Measurements from ENCODE around the gene ABCF1.

Gene ABCF1

GRCh38 chr6:30600451-30600961, 29.3 kb downstream of the ABCF1 start:
- Histone ChIP-seq H3K27ac (peak overlapping the region in 8 of 11 experiments; percentile 68 to 81 (median 79); a peak in 15 of 22 replicates), H3K27me3 (no peaks in the 10 kb centered on the region), H3K4me1 (peaks cover 5 to 61% (median 52%) of the 10 kb centered on the region in 10 experiments; a peak in 18 of 20 replicates), H3K9ac (peak overlapping the region in 7 of 11 experiments; percentile 20 to 68 (median 67); a peak in 11 of 22 replicates), H3K4me2 (peak overlapping the region in 8 of 11 experiments; percentile 51 to 92 (median 86); a peak in 14 of 22 replicates), H3K4me3 (no peak overlapping the region), H3K36me3 (peaks cover 52 to 94% (median 79%) of the 10 kb centered on the region in 11 experiments), H4K20me1 (peaks cover 13 to 98% (median 75%) of the 10 kb centered on the region in 11 experiments; a peak in 20 of 22 replicates), H3K9me3 (replicated peaks in 1 of 11) (no peaks in the 10 kb centered on the region)
- TF ChIP-seq Cebpa-rat (IDR thresholded peaks at IDR 0.05): no peak

GRCh38 chr6:30601436-30601814, 30.2 kb downstream of the ABCF1 start:
- Histone ChIP-seq H3K9ac (peak overlapping the region in 8 of 11 experiments; percentile 20 to 68 (median 65); a peak in 16 of 22 replicates), H3K36me3 (peaks cover 61 to 95% (median 84%) of the 10 kb centered on the region in 11 experiments), H3K4me2 (peak overlapping the region in 9 of 11 experiments; percentile 29 to 92 (median 85); a peak in 18 of 22 replicates), H3K4me3 (peak overlapping the region in 7 of 10 experiments; percentile 1 to 45 (median 24); a peak in 2 of 20 replicates), H3K9me3 (replicated peaks in 1 of 11) (no peaks in the 10 kb centered on the region), H3K27me3 (no peaks in the 10 kb centered on the region), H3K27ac (peak overlapping the region in 8 of 11 experiments; percentile 68 to 81 (median 79); a peak in 16 of 22 replicates), H3K4me1 (peaks cover 13 to 70% (median 61%) of the 10 kb centered on the region in 10 experiments), H4K20me1 (peaks cover 18 to 100% (median 84%) of the 10 kb centered on the region in 11 experiments)
- TF ChIP-seq Cebpa-rat (IDR thresholded peaks at IDR 0.05): no peak

GRCh38 chr6:30601815-30602641, 30.8 kb downstream of the ABCF1 start:
- peak overlapping the region in 7 of 10 experiments; percentile 1 to 45 (median 24); a peak in 11 of 20 replicates for H3K4me3 ChIP-seq
- peaks cover 17 to 100% (median 87%) of the 10 kb centered on the region in 11 experiments for H4K20me1 ChIP-seq
- H3K9me3 ChIP-seq (replicated peaks in 1 of 11): no peaks in the 10 kb centered on the region
- peak overlapping the region in 9 of 11 experiments; percentile 20 to 81 (median 78); a peak in 17 of 22 replicates for H3K27ac ChIP-seq
- peaks cover 20 to 76% (median 67%) of the 10 kb centered on the region in 10 experiments for H3K4me1 ChIP-seq
- no peak for TF ChIP-seq Cebpa-rat (IDR thresholded peaks at IDR 0.05)
- peaks cover 67 to 95% (median 89%) of the 10 kb centered on the region in 11 experiments for H3K36me3 ChIP-seq
- H3K27me3 ChIP-seq: no peaks in the 10 kb centered on the region
- H3K4me2 ChIP-seq: peak overlapping the region in 9 of 11 experiments; percentile 29 to 92 (median 85); a peak in 18 of 22 replicates
- H3K9ac ChIP-seq: peak overlapping the region in 8 of 11 experiments; percentile 20 to 68 (median 65); a peak in 16 of 22 replicates

- no peak for TF ChIP-seq Cebpa-rat (IDR thresholded peaks at IDR 0.05)
- H3K4me3 ChIP-seq: peak overlapping the region in 4 of 10 experiments; percentile 8 to 24 (median 20); a peak in 4 of 20 replicates
- H3K4me2 ChIP-seq: peak overlapping the region in 10 of 11 experiments; percentile 6 to 92 (median 82); a peak in 19 of 22 replicates
- H3K36me3 ChIP-seq: peaks cover 87 to 100% (median 98%) of the 10 kb centered on the region in 11 experiments
- H3K27me3 ChIP-seq: no peaks in the 10 kb centered on the region
- H4K20me1 ChIP-seq: peaks cover 15 to 100% (median 99%) of the 10 kb centered on the region in 11 experiments
- peak overlapping the region in 9 of 11 experiments; percentile 2 to 67 (median 32); a peak in 10 of 22 replicates for H3K9ac ChIP-seq
- peak overlapping the region in 8 of 11 experiments; percentile 2 to 81 (median 79); a peak in 14 of 22 replicates for H3K27ac ChIP-seq
- H3K4me1 ChIP-seq: peaks cover 39 to 92% (median 86%) of the 10 kb centered on the region in 10 experiments
- no peaks in the 10 kb centered on the region for H3K9me3 ChIP-seq (replicated peaks in 1 of 11)
Measured at GRCh38 chr6:30603961-30604360, 32.7 kb downstream of the ABCF1 start.

GRCh38 chr6:30610065-30610464, 38.8 kb downstream of the ABCF1 start:
- Histone ChIP-seq H3K9me3 (replicated peaks in 1 of 11) (no peaks in the 10 kb centered on the region), H3K27ac (no peak overlapping the region), H3K27me3 (no peaks in the 10 kb centered on the region), H3K4me2 (peak overlapping the region in 6 of 11 experiments; percentile 11 to 97 (median 48); a peak in 6 of 22 replicates), H3K36me3 (peaks cover 58 to 94% (median 80%) of the 10 kb centered on the region in 11 experiments), H3K4me1 (peaks cover 87 to 96% (median 95%) of the 10 kb centered on the region in 10 experiments), H3K4me3 (no peak overlapping the region), H3K9ac (peak overlapping the region in 2 of 11 experiments; percentile 11 to 63; a peak in 2 of 22 replicates), H4K20me1 (peaks cover 13 to 97% (median 97%) of the 10 kb centered on the region in 11 experiments)
- no peak for TF ChIP-seq Cebpa-rat (IDR thresholded peaks at IDR 0.05)

- peaks cover 52 to 89% (median 72%) of the 10 kb centered on the region in 11 experiments for H3K36me3 ChIP-seq
- peak overlapping the region in 3 of 11 experiments; percentile 7 to 63 (median 11); a peak in 4 of 22 replicates for H3K9ac ChIP-seq
- no peak overlapping the region for H3K4me3 ChIP-seq
- no peaks in the 10 kb centered on the region for H3K9me3 ChIP-seq (replicated peaks in 1 of 11)
- H3K4me2 ChIP-seq: peak overlapping the region in 10 of 11 experiments; percentile 6 to 97 (median 18); a peak in 12 of 22 replicates
- H3K4me1 ChIP-seq: peaks cover 75 to 84% (median 83%) of the 10 kb centered on the region in 10 experiments
- no peaks in the 10 kb centered on the region for H3K27me3 ChIP-seq
- H3K27ac ChIP-seq: 0 out of 22 replicates have a peak overlapping the region, but pooled peaks of 1 of the 11 experiments have one; percentile 1
- TF ChIP-seq Cebpa-rat (IDR thresholded peaks at IDR 0.05): no peak
- H4K20me1 ChIP-seq: peaks cover 9 to 85% (median 85%) of the 10 kb centered on the region in 11 experiments
Measured at GRCh38 chr6:30611150-30611855, 40.1 kb downstream of the ABCF1 start.

- Histone ChIP-seq H3K9ac (peak overlapping the region in 2 of 11 experiments; percentile 6 to 11; a peak in 2 of 22 replicates), H3K4me2 (peak overlapping the region in 10 of 11 experiments; percentile 6 to 98 (median 94); a peak in 10 of 22 replicates), H3K36me3 (peaks cover 52 to 89% (median 75%) of the 10 kb centered on the region in 11 experiments), H4K20me1 (peaks cover 5 to 80% (median 80%) of the 10 kb centered on the region in 11 experiments), H3K4me1 (peaks cover 70 to 79% (median 78%) of the 10 kb centered on the region in 10 experiments), H3K27ac (no peak overlapping the region), H3K27me3 (no peaks in the 10 kb centered on the region), H3K4me3 (no peak overlapping the region), H3K9me3 (replicated peaks in 1 of 11) (no peaks in the 10 kb centered on the region; a peak in 1 of 22 replicates)
- no peak for TF ChIP-seq Cebpa-rat (IDR thresholded peaks at IDR 0.05)
Measured at GRCh38 chr6:30611856-30612194, 40.6 kb downstream of the ABCF1 start.

GRCh38 chr6:30612213-30612612, 41.0 kb downstream of the ABCF1 start:
- H3K27ac ChIP-seq: peak overlapping the region in 2 of 11 experiments; percentile 24 to 99; a peak in 2 of 22 replicates
- H3K27me3 ChIP-seq: no peaks in the 10 kb centered on the region
- peaks cover 49 to 86% (median 75%) of the 10 kb centered on the region in 11 experiments for H3K36me3 ChIP-seq
- peak overlapping the region in 2 of 11 experiments; percentile 2 to 98; a peak in 2 of 22 replicates for H3K9ac ChIP-seq
- peaks cover 5 to 76% (median 76%) of the 10 kb centered on the region in 11 experiments for H4K20me1 ChIP-seq
- H3K4me1 ChIP-seq: peaks cover 66 to 75% (median 74%) of the 10 kb centered on the region in 10 experiments
- no peak overlapping the region for H3K4me3 ChIP-seq
- TF ChIP-seq Cebpa-rat (IDR thresholded peaks at IDR 0.05): no peak
- peak overlapping the region in 10 of 11 experiments; percentile 87 to 98 (median 96); a peak in 16 of 22 replicates for H3K4me2 ChIP-seq
- H3K9me3 ChIP-seq (replicated peaks in 1 of 11): no peaks in the 10 kb centered on the region; a peak in 1 of 22 replicates

All from BLaER1 treated with 17β-estradiol and CSF1 and Interleukin-3, amounts not matched to agents 10 nM and 100 nM (cell line).